Measurements from ENCODE around the gene ARRB1.

GRCh38 chr11:75264356-75264755 lies 87.1 kb downstream of the ARRB1 start:
- TF ChIP-seq POLR2AphosphoS5 (IDR thresholded peaks at IDR 0.05; ENCODE audit: low read depth, low read length): no peak
- no peak for TF ChIP-seq TAF1 (IDR thresholded peaks at IDR 0.05; ENCODE audit: borderline replicate concordance, insufficient read depth, low read length)
- TF ChIP-seq REST (IDR thresholded peaks at IDR 0.05; ENCODE audit: insufficient read depth in 1 of 2, low read depth in 2 of 2, low read length in 2 of 2): no peak
- no peak for TF ChIP-seq SIN3A (IDR thresholded peaks at IDR 0.05; ENCODE audit: borderline replicate concordance, insufficient read depth, low read length)
